ENCODE measurements around the gene ABHD5. TPM values are rescaled to one million over a fixed set of nuclear protein-coding genes. Genes with fewer than 3 reads are reported as not detected.
A peak's percentile ranks its signal among the peaks of the same experiment; 100 is the strongest.

Gene ABHD5
- total RNA-seq, 1 experiment from 2014 or later: 21.8 TPM

DNA sequence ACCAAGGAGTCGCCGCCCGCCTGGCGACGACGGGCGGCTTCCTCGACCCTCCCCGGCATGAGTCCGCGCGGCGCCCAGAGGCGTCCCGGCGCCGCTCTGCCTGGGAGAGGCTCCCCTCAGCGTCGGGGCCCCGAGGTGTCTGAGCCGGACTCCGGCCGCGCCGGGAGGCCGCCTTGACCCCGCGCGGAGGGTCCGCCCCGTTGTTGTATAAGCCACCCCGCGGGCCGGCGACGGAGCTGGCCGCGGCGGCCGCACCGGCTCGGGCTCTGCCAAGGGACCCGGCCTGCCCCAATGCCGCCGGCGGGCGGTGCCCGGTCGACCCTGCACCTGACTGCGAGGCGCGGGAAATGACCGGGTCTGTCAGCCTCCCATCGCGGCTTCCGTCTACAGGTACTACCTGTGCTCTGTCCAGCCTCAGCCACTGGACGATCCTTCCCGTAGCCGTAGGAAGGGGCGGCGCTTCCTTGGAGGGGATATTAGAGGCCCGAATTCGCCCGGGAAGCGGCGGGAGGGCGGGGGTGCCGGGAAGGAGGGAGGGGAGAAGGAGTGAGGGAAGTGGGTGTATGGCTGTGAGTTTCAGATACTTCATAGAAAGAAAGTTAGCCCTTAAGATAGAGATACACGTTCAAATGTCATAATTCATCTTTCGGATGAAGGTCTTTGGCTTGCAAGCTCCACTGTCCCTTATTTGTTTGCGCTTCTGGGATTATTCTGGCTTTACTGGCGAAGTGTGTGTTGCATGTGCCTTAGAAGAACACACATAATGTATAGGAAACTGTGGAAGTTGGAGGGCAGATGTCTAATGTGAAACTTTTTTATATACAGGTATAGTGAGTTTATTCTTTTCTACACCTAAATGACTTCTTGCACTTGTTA lies 620 bp downstream of the ABHD5 start:
- DNase-seq: peak; percentile 87
- peaks cover 2% of the 10 kb centered on the region; the same call in 1 of the 2 replicates for H3K27me3 ChIP-seq (ENCODE audit: control insufficient read depth, insufficient read depth, low read length)
- H3K36me3 ChIP-seq (replicated peaks; ENCODE audit: control insufficient read depth, insufficient read depth, low read length): no peaks in the 10 kb centered on the region
- H3K4me3 ChIP-seq (ENCODE audit: insufficient read depth, low read depth, low read length): peak overlapping the region; percentile 85

DNA sequence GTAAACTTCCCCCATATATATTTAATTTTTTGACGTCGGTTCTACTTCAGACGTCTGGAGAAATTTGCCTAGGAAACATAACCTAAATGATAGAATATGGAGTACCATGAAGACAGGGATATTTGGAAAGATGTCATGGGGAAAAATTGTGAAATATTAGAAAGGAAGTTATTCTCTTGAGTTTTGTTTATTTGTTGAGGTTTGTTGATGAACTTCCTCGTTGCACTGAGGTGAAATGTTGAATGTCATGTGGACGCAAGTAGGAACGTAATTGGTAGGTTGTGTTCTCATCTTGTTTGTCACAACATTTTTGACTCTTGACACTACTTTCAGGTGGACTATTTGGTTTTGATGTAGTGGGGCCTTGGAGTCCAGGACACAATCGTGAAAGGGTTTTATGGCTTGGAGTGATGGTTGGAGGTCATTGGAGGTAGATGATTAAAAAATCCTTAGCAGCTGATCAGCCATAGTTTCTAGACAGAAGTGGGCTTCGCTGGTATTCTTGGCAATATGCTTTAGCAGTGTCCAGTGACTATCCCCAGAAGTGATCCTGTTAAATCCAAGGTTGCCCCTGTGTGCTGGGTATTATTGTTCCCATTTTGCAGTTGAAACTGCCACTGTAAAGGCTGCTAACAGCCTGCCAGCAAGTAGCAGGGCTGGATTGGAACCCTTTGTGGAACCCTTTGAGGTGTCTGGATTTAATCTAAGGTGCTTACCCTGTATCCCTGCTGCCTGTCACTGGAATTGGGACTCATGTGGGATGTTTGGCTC lies 1.5 kb downstream of the ABHD5 start:
- H3K27me3 ChIP-seq (ENCODE audit: control insufficient read depth, insufficient read depth, low read length): peaks cover 2% of the 10 kb centered on the region; the same call in 1 of the 2 replicates
- H3K36me3 ChIP-seq (replicated peaks; ENCODE audit: control insufficient read depth, insufficient read depth, low read length): no peaks in the 10 kb centered on the region
- peak; percentile 15 for DNase-seq
- no peak overlapping the region for H3K4me3 ChIP-seq (ENCODE audit: insufficient read depth, low read depth, low read length)

DNA sequence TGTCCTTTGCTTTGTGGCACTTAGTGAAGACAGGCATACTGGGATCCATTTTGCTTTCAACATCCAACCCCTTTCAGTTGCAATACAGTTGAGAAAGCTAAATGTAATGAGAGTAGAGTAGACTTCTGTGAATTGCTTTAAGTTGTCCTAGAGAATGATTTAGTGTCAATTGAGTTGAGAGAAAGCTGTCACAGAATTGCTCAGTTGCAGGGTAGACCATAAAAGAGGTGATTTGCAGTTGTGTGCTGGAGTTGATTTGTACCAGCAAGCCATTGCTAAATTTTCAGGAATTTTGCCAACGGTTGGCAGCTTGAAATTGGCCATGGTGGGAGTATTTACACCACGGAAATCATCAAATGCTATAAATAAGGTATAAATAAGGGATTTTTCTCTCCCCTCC lies 2.2 kb downstream of the ABHD5 start:
- peaks cover 2% of the 10 kb centered on the region; the same call in 1 of the 2 replicates for H3K27me3 ChIP-seq (ENCODE audit: control insufficient read depth, insufficient read depth, low read length)
- no peak for DNase-seq
- no peaks in the 10 kb centered on the region for H3K36me3 ChIP-seq (replicated peaks; ENCODE audit: control insufficient read depth, insufficient read depth, low read length)
- H3K4me3 ChIP-seq (ENCODE audit: insufficient read depth, low read depth, low read length): no peak overlapping the region

GRCh38 chr3:43693594-43693993 lies 2.9 kb downstream of the ABHD5 start:
- DNase-seq: no peak
- peaks cover 2% of the 10 kb centered on the region; the same call in 1 of the 2 replicates for H3K27me3 ChIP-seq (ENCODE audit: control insufficient read depth, insufficient read depth, low read length)
- H3K36me3 ChIP-seq (replicated peaks; ENCODE audit: control insufficient read depth, insufficient read depth, low read length): no peaks in the 10 kb centered on the region
- no peak overlapping the region for H3K4me3 ChIP-seq (ENCODE audit: insufficient read depth, low read depth, low read length)

- Histone ChIP-seq H3K36me3 (replicated peaks; ENCODE audit: control insufficient read depth, insufficient read depth, low read length) (no peaks in the 10 kb centered on the region), H3K27me3 (ENCODE audit: control insufficient read depth, insufficient read depth, low read length) (no peaks in the 10 kb centered on the region), H3K4me3 (ENCODE audit: insufficient read depth, low read depth, low read length) (no peak overlapping the region)
- no peak for DNase-seq
Observed at GRCh38 chr3:43695443-43695842, 4.7 kb downstream of the ABHD5 start.

- no peak overlapping the region for H3K4me3 ChIP-seq (ENCODE audit: insufficient read depth, low read depth, low read length)
- no peaks in the 10 kb centered on the region for H3K36me3 ChIP-seq (replicated peaks; ENCODE audit: control insufficient read depth, insufficient read depth, low read length)
- H3K27me3 ChIP-seq (ENCODE audit: control insufficient read depth, insufficient read depth, low read length): no peaks in the 10 kb centered on the region
- no peak for DNase-seq
Observed at GRCh38 chr3:43695863-43696262, 5.1 kb downstream of the ABHD5 start.

- Histone ChIP-seq H3K4me3 (ENCODE audit: insufficient read depth, low read depth, low read length) (no peak overlapping the region), H3K36me3 (replicated peaks; ENCODE audit: control insufficient read depth, insufficient read depth, low read length) (no peaks in the 10 kb centered on the region), H3K27me3 (ENCODE audit: control insufficient read depth, insufficient read depth, low read length) (no peaks in the 10 kb centered on the region)
- DNase-seq: no peak
Observed at GRCh38 chr3:43696441-43696840, 5.7 kb downstream of the ABHD5 start.

DNA sequence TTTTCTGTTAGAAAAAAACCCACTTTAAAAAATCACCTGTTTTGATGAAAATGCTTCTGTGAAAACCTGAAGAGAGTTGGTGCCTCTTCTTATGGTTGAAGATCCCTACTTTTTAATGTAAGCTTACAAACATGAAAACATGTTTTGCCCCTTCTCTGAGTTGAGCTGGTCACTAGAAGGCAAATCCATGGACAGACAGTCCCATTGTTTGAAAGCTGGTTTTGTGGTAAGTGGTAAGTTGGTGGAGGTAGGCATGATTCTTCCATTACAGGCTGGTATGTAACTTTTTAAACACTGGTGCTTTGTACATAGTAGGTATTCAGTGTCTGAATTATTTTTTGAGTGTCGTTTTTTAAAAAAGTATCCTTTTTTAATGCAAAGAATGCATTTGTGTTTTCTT lies 6.1 kb downstream of the ABHD5 start:
- no peak overlapping the region for H3K4me3 ChIP-seq (ENCODE audit: insufficient read depth, low read depth, low read length)
- DNase-seq: no peak
- H3K36me3 ChIP-seq (replicated peaks; ENCODE audit: control insufficient read depth, insufficient read depth, low read length): no peaks in the 10 kb centered on the region
- no peaks in the 10 kb centered on the region for H3K27me3 ChIP-seq (ENCODE audit: control insufficient read depth, insufficient read depth, low read length)

DNA sequence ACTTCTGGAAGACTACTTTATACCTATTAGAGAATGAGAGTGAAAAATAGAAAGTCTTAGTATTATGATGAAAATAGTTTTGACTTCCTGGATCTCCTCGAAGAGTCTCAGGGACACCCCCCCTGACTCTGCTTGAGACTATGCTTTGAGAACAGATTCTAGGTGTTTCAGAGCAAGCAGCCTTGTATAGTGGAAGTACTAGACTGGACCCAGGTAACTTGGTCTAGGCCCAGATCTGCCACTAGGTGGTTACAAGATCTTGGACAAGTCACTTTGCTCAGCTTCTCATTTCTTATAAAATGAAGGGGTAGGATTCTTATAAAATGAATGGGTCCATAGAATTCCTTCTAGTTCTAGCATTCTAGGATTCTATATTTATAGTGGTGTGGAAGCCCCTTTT lies 9.1 kb downstream of the ABHD5 start:
- peak; percentile 38 for DNase-seq
- Histone ChIP-seq H3K4me3 (ENCODE audit: insufficient read depth, low read depth, low read length) (no peak overlapping the region), H3K36me3 (replicated peaks; ENCODE audit: control insufficient read depth, insufficient read depth, low read length) (no peaks in the 10 kb centered on the region; the same call in 1 of the 2 replicates), H3K27me3 (ENCODE audit: control insufficient read depth, insufficient read depth, low read length) (no peaks in the 10 kb centered on the region)

- DNase-seq: no peak
- no peaks in the 10 kb centered on the region for H3K27me3 ChIP-seq (ENCODE audit: control insufficient read depth, insufficient read depth, low read length)
- H3K4me3 ChIP-seq (ENCODE audit: insufficient read depth, low read depth, low read length): no peak overlapping the region
- H3K36me3 ChIP-seq (replicated peaks; ENCODE audit: control insufficient read depth, insufficient read depth, low read length): no peaks in the 10 kb centered on the region; the same call in 1 of the 2 replicates
Observed at GRCh38 chr3:43704697-43705096, 14.0 kb downstream of the ABHD5 start.

GRCh38 chr3:43706342-43706741 lies 15.6 kb downstream of the ABHD5 start:
- DNase-seq: no peak
- H3K36me3 ChIP-seq (replicated peaks; ENCODE audit: control insufficient read depth, insufficient read depth, low read length): no peaks in the 10 kb centered on the region; the same call in 1 of the 2 replicates
- H3K4me3 ChIP-seq (ENCODE audit: insufficient read depth, low read depth, low read length): no peak overlapping the region
- H3K27me3 ChIP-seq (ENCODE audit: control insufficient read depth, insufficient read depth, low read length): no peaks in the 10 kb centered on the region

DNA sequence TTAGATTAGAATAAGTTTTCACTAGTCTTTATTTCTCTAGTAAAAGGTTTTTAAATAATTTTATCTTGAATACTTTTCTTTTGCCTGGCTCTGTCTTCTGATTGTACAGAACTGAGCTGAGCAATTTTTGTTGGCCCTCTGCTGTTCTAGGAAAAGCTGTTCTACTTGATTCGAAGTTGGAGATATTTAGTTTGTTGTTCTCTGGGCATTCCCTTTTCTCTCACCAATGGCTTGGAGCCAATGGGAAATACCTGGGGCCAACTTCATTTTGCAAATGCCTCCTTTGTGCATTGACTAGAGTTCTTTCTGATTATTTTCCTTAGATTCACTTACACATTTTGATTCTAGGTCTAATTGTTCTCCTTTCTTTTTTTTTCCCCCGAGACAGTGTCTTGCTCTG lies 16.5 kb downstream of the ABHD5 start:
- Histone ChIP-seq H3K36me3 (replicated peaks; ENCODE audit: control insufficient read depth, insufficient read depth, low read length) (no peaks in the 10 kb centered on the region; the same call in 1 of the 2 replicates), H3K27me3 (ENCODE audit: control insufficient read depth, insufficient read depth, low read length) (no peaks in the 10 kb centered on the region), H3K4me3 (ENCODE audit: insufficient read depth, low read depth, low read length) (no peak overlapping the region)
- DNase-seq: no peak

GRCh38 chr3:43707998-43708397 lies 17.3 kb downstream of the ABHD5 start:
- Histone ChIP-seq H3K36me3 (replicated peaks; ENCODE audit: control insufficient read depth, insufficient read depth, low read length) (no peaks in the 10 kb centered on the region), H3K27me3 (ENCODE audit: control insufficient read depth, insufficient read depth, low read length) (no peaks in the 10 kb centered on the region), H3K4me3 (ENCODE audit: insufficient read depth, low read depth, low read length) (no peak overlapping the region)
- DNase-seq: no peak

- DNase-seq: no peak
- no peak overlapping the region for H3K4me3 ChIP-seq (ENCODE audit: insufficient read depth, low read depth, low read length)
- H3K36me3 ChIP-seq (replicated peaks; ENCODE audit: control insufficient read depth, insufficient read depth, low read length): no peaks in the 10 kb centered on the region
- H3K27me3 ChIP-seq (ENCODE audit: control insufficient read depth, insufficient read depth, low read length): no peaks in the 10 kb centered on the region
Observed at GRCh38 chr3:43709022-43709421, 18.3 kb downstream of the ABHD5 start.

GRCh38 chr3:43710607-43711006 lies 19.9 kb downstream of the ABHD5 start:
- Histone ChIP-seq H3K27me3 (ENCODE audit: control insufficient read depth, insufficient read depth, low read length) (no peaks in the 10 kb centered on the region), H3K36me3 (replicated peaks; ENCODE audit: control insufficient read depth, insufficient read depth, low read length) (no peaks in the 10 kb centered on the region), H3K4me3 (ENCODE audit: insufficient read depth, low read depth, low read length) (no peak overlapping the region)
- no peak for DNase-seq

Data from H7 (cell line).